ENCODE measurements around the gene IDH3G. TPM values are rescaled to one million over a fixed set of nuclear protein-coding genes. Genes with fewer than 3 reads are reported as not detected.
"Not testable (repeated sequence)": the region's sequence is repeated elsewhere in the genome, so short reads cannot be mapped to it uniquely, and the experiment has no call there.

The IDH3G gene
- total and polyA plus RNA-seq, 7 experiments from 2014 or later, result 44.1 to 125 (median 65.8) TPM

DNA sequence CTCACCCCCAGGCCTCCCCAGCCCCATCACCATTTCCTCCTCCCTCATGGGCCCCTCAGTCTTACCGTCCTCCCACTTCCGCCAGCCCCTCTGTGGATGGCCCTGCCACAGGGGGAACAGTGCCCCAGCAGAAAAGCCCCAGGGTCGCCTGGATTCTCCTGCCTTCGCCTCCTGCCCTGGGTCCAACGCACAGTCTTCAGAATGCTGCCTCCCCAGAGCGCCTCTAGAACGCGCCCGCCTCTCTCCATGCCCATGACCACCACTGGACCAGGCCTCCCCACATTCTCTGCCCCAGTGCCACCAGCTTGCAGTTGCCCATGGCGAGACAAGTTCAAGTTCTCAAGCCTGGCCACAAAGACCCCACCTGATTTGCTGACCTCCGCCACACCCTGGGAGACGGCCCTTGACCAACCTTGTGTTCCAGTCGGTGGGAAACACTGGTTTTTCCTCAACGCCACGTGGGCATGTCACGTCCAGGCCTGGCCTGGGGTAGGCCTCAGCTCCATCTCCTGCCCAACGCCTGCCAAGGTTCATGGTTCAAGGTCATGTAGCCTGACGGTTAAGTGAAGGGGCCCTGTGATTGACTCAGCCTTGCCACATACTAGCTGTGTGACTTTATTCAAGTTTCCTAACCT lies 30.8 kb downstream of the IDH3G start:
- no peaks in the 10 kb centered on the region for H3K36me3 ChIP-seq (ENCODE audit: control insufficient read depth in 2 of 3, insufficient read depth in 3 of 3, low read length in 3 of 3)
- CTCF ChIA-PET, result interaction anchor here (0.6 to 2.3 kb wide), 10 partner anchors 9 to 945 kb away, joined by 3 to 8 read pairs (median 4); no protein-coding TSS in a partner anchor
- POLR2A ChIA-PET, result interaction anchor here (0.6 to 1.0 kb wide), 5 partner anchors 160 to 244 kb away, joined by 3 to 5 read pairs (median 3); no protein-coding TSS in a partner anchor
- H3K9me3 Mint-ChIP-seq, result no peaks in the 10 kb centered on the region
- H3K27me3 Mint-ChIP-seq, result peaks cover 0 to 2% (median 0%) of the 10 kb centered on the region in 5 donors
- ATAC-seq (no peak), DNase-seq (peak in 1 of 9 donors; percentile 8)
- no peaks in the 10 kb centered on the region for H3K36me3 Mint-ChIP-seq
- no peaks in the 10 kb centered on the region for H3K27me3 ChIP-seq (ENCODE audit: control insufficient read depth in 2 of 2, insufficient read depth in 2 of 2, low read length in 2 of 2)
- H3K4me3 ChIP-seq (ENCODE audit: low read length), result no peak overlapping the region
- H3K4me1 ChIP-seq (ENCODE audit: control insufficient read depth in 2 of 2, insufficient read depth in 2 of 2, low read length in 2 of 2), result no peaks in the 10 kb centered on the region
- intact Hi-C loops (cut with micrococcal nuclease), result loop anchor here (5.0 to 10.0 kb wide), 2 partner anchors 139 to 291 kb away; partner anchors contain the start of gene AVPR2 (in 1 of the 2)
- no peak overlapping the region for H3K27ac ChIP-seq (ENCODE audit: low read depth, low read length)
- H3K4me3 Mint-ChIP-seq, result no peak overlapping the region
- H3K27ac Mint-ChIP-seq, result no peak overlapping the region
- no peaks in the 10 kb centered on the region for H3K9me3 ChIP-seq (ENCODE audit: control insufficient read depth in 2 of 3, low read length in 3 of 3)
- peaks cover 0 to 10% (median 5%) of the 10 kb centered on the region in 7 donors for H3K4me1 Mint-ChIP-seq

DNA sequence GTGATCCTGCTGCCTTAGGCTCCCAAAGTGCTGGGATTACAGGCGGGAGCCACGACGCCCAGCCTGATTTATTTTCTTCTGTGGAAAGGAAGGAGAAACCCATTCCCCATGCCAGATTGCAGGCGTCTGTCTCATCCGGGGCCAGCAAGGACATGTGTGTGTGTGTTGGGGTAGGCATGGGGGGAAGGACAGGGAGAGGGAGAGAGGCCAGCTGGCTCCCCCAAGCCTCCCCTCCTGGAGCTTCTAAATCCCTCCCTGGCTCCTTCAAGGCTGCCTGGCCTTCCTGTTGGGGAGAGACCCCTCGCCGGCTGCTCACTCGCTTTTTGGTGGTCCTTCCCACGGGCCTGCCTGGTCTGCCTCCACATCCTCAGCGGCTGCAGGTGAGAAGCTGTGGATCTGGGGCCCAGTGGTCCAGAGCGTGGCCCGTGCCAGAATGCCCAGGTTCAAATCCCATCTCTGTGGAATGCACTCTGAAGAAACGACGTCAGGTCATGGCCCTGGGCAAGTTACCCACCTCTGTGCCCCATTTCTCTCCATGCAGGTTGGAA lies 31.5 kb downstream of the IDH3G start:
- no peak overlapping the region for H3K27ac ChIP-seq (ENCODE audit: low read depth, low read length)
- H3K36me3 Mint-ChIP-seq, result no peaks in the 10 kb centered on the region
- H3K36me3 ChIP-seq (ENCODE audit: control insufficient read depth in 2 of 3, insufficient read depth in 3 of 3, low read length in 3 of 3), result no peaks in the 10 kb centered on the region
- ChIA-PET CTCF (interaction anchor here (0.6 to 2.3 kb wide), 6 partner anchors 9 to 258 kb away, joined by 3 to 8 read pairs (median 6); no protein-coding TSS in a partner anchor), POLR2A (interaction anchor here (0.7 kb wide), 1 partner anchor 190 kb away, joined by 3 read pairs; no protein-coding TSS in a partner anchor)
- intact Hi-C loops (cut with micrococcal nuclease), result loop anchor here (5.0 to 10.0 kb wide), 2 partner anchors 140 to 292 kb away; partner anchors contain the start of gene AVPR2 (in 1 of the 2)
- no peak for ATAC-seq
- H3K4me1 ChIP-seq (ENCODE audit: control insufficient read depth in 2 of 2, insufficient read depth in 2 of 2, low read length in 2 of 2), result no peaks in the 10 kb centered on the region
- no peak overlapping the region for H3K27ac Mint-ChIP-seq
- H3K27me3 ChIP-seq (ENCODE audit: control insufficient read depth in 2 of 2, insufficient read depth in 2 of 2, low read length in 2 of 2), result no peaks in the 10 kb centered on the region
- no peaks in the 10 kb centered on the region for H3K9me3 Mint-ChIP-seq
- no peak overlapping the region for H3K4me3 Mint-ChIP-seq
- H3K4me1 Mint-ChIP-seq, result peaks cover 0 to 7% (median 5%) of the 10 kb centered on the region in 7 donors
- no peak for DNase-seq
- H3K4me3 ChIP-seq (ENCODE audit: low read length), result no peak overlapping the region
- peaks cover 0 to 5% (median 0%) of the 10 kb centered on the region in 5 donors for H3K27me3 Mint-ChIP-seq
- H3K9me3 ChIP-seq (ENCODE audit: control insufficient read depth in 2 of 3, low read length in 3 of 3), result no peaks in the 10 kb centered on the region

DNA sequence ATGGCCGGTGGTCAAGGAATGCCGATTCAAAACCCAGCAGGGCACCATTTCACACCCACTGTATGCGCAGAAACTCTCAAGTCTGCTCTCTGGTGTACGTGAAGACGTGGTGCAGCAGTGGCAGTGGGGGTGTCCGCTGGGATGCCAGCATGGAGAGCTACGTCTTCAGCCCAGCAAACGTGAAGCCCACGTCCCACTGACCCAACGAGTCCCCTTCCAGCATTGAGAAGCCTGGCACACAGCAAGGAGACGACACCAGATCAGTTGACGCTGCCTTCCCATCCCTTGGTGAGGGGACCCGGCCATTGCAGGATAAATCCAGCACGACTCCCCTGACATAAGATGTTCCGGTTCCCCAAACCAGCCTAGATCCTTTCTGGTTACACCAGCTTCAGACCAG lies 32.3 kb downstream of the IDH3G start:
- POLR2A ChIA-PET, result interaction anchor here (0.7 kb wide), 1 partner anchor 47 kb away, joined by 3 read pairs; no protein-coding TSS in a partner anchor
- Histone ChIP-seq H3K9me3 (ENCODE audit: control insufficient read depth in 2 of 3, low read length in 3 of 3) (no peaks in the 10 kb centered on the region), H3K27me3 (ENCODE audit: control insufficient read depth in 2 of 2, insufficient read depth in 2 of 2, low read length in 2 of 2) (no peaks in the 10 kb centered on the region), H3K4me1 (ENCODE audit: control insufficient read depth in 2 of 2, insufficient read depth in 2 of 2, low read length in 2 of 2) (no peaks in the 10 kb centered on the region), H3K27ac (ENCODE audit: low read depth, low read length) (no peak overlapping the region), H3K36me3 (ENCODE audit: control insufficient read depth in 2 of 3, insufficient read depth in 3 of 3, low read length in 3 of 3) (no peaks in the 10 kb centered on the region), H3K4me3 (ENCODE audit: low read length) (no peak overlapping the region)
- CTCF ChIA-PET, result interaction anchor here (0.6 kb wide), 1 partner anchor 259 kb away, joined by 4 read pairs; no protein-coding TSS in a partner anchor
- Mint-ChIP-seq H3K4me1 (peaks cover 0 to 7% (median 5%) of the 10 kb centered on the region in 7 donors), H3K27me3 (peaks cover 0 to 11% (median 0%) of the 10 kb centered on the region in 5 donors), H3K9me3 (no peaks in the 10 kb centered on the region), H3K4me3 (no peak overlapping the region), H3K27ac (no peak overlapping the region), H3K36me3 (no peaks in the 10 kb centered on the region)
- ATAC-seq, result no peak
- intact Hi-C loops (cut with micrococcal nuclease), result loop anchor here (5.0 to 10.0 kb wide), 2 partner anchors 140 to 293 kb away; partner anchors contain the start of gene AVPR2 (in 1 of the 2)
- DNase-seq, result no peak

DNA sequence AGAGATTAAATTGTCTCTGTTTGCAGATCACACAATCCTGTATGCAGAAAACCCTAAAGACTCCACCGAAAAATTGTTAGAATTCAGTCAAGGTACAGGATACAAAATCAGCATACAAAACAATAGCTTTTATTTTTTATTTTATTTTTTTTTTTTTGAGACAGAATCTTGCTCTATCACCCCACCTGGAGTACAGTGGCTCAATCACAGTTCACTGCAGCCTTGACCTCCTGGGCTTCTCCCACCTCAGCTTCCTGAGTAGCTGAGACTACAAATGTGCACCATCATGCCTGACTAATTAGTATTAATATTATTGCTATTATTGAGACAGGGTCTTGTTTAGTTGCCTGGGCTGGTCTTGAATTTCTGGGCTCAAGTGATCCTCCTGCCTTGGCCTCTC lies 39.0 kb downstream of the IDH3G start:
- Mint-ChIP-seq H3K27ac (no peak overlapping the region), H3K9me3 (peaks cover 0 to 4% (median 0%) of the 10 kb centered on the region in 11 donors), H3K4me3 (no peak overlapping the region), H3K27me3 (peaks cover 0 to 13% (median 0%) of the 10 kb centered on the region in 5 donors), H3K36me3 (no peaks in the 10 kb centered on the region), H3K4me1 (no peaks in the 10 kb centered on the region)
- POLR2A ChIA-PET, result no interaction called here
- DNase-seq (no peak), ATAC-seq (no peak)
- no peaks in the 10 kb centered on the region for H3K36me3 ChIP-seq (ENCODE audit: control insufficient read depth in 2 of 3, insufficient read depth in 3 of 3, low read length in 3 of 3)
- CTCF ChIA-PET, result interaction anchor here (1.1 kb wide), 1 partner anchor 193 kb away, joined by 4 read pairs; no protein-coding TSS in a partner anchor
- intact Hi-C loops (cut with micrococcal nuclease), result no loop called here
- no peak overlapping the region for H3K27ac ChIP-seq (ENCODE audit: low read depth, low read length)
- H3K9me3 ChIP-seq (ENCODE audit: control insufficient read depth in 2 of 3, low read length in 3 of 3), result no peaks in the 10 kb centered on the region
- H3K4me1 ChIP-seq (ENCODE audit: control insufficient read depth in 2 of 2, insufficient read depth in 2 of 2, low read length in 2 of 2), result no peaks in the 10 kb centered on the region
- H3K27me3 ChIP-seq (ENCODE audit: control insufficient read depth in 2 of 2, insufficient read depth in 2 of 2, low read length in 2 of 2), result no peaks in the 10 kb centered on the region
- no peak overlapping the region for H3K4me3 ChIP-seq (ENCODE audit: low read length)

DNA sequence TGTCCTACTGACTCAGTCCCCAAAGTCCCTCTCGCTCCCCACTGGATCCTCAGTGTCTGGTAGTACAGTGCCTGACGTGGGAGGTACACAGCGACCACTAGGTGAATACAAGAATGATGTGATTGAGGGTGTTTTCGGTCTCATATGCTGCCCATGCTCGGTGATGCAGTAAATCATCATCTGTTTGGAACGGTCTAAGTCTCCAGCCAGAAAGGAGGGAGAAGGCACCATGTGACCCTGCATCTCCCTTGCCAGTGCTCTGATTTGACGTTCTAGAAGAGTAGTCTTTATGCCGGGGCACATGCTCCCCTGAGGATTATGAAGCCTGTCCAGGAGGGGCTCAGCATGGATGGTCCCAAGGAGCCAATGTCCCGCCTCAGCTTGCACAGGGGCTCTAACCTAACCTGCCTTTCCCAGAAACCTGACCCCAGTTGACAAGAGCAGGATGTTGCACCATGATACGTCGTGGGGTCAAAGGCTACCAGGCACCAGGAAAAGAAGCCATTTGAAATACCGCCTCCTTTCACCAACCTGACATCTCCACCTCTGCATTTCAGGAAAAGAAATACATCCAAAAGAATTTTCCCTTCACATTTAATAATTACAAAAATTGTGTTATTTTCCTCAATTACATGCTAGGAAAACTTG lies 43.9 kb downstream of the IDH3G start:
- H3K4me1 Mint-ChIP-seq, result no peaks in the 10 kb centered on the region
- H3K27ac Mint-ChIP-seq, result no peak overlapping the region
- Histone ChIP-seq H3K4me3 (ENCODE audit: low read length) (no peak overlapping the region), H3K27ac (ENCODE audit: low read depth, low read length) (no peak overlapping the region), H3K4me1 (ENCODE audit: control insufficient read depth in 2 of 2, insufficient read depth in 2 of 2, low read length in 2 of 2) (no peaks in the 10 kb centered on the region), H3K36me3 (ENCODE audit: control insufficient read depth in 2 of 3, insufficient read depth in 3 of 3, low read length in 3 of 3) (no peaks in the 10 kb centered on the region), H3K27me3 (ENCODE audit: control insufficient read depth in 2 of 2, insufficient read depth in 2 of 2, low read length in 2 of 2) (no peaks in the 10 kb centered on the region), H3K9me3 (ENCODE audit: control insufficient read depth in 2 of 3, low read length in 3 of 3) (no peaks in the 10 kb centered on the region)
- intact Hi-C loops (cut with micrococcal nuclease), result no loop called here
- H3K27me3 Mint-ChIP-seq, result peaks cover 0 to 14% (median 3%) of the 10 kb centered on the region in 5 donors
- POLR2A ChIA-PET, result no interaction called here
- ATAC-seq (no peak), DNase-seq (no peak)
- H3K4me3 Mint-ChIP-seq, result no peak overlapping the region
- H3K9me3 Mint-ChIP-seq, result no peaks in the 10 kb centered on the region
- no peaks in the 10 kb centered on the region for H3K36me3 Mint-ChIP-seq
- CTCF ChIA-PET, result no interaction called here

DNA sequence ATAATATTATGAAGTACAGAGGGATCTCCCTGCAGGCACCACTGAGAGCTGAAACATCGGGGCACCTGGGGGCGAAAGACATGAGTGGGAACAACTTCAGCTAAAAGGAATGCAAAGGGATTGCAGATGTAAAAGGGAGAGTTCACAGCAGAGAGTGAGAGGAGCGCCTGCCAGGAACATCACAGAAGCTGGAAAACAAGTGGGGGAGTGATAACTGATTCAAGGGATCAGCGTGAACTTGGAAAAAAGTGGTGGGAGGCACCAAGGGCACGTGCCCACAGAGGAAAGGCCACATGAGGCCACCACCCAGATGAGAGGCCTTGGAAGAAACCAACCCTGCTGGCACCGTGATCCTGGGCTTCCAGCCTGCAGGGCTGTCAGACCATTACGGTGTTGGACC lies 45.2 kb downstream of the IDH3G start:
- CTCF ChIA-PET, result interaction anchor here (1.1 kb wide), 1 partner anchor 198 kb away, joined by 5 read pairs; no protein-coding TSS in a partner anchor
- DNase-seq; H3K27ac Mint-ChIP-seq; H3K4me3 ChIP-seq (ENCODE audit: low read length); H3K36me3 ChIP-seq (ENCODE audit: control insufficient read depth in 2 of 3, insufficient read depth in 3 of 3, low read length in 3 of 3); H3K4me1 Mint-ChIP-seq; H3K4me3 Mint-ChIP-seq; H3K9me3 ChIP-seq (ENCODE audit: control insufficient read depth in 2 of 3, low read length in 3 of 3); ATAC-seq; H3K4me1 ChIP-seq (ENCODE audit: control insufficient read depth in 2 of 2, insufficient read depth in 2 of 2, low read length in 2 of 2); H3K27ac ChIP-seq (ENCODE audit: low read depth, low read length); H3K9me3 Mint-ChIP-seq; H3K36me3 Mint-ChIP-seq; intact Hi-C loops (cut with micrococcal nuclease); H3K27me3 ChIP-seq (ENCODE audit: control insufficient read depth in 2 of 2, insufficient read depth in 2 of 2, low read length in 2 of 2); POLR2A ChIA-PET: not testable (repeated sequence)
- H3K27me3 Mint-ChIP-seq, result peaks cover 0 to 14% (median 3%) of the 10 kb centered on the region in 5 donors
